Kidney (tissue), 14 donors: ENCODE measurements around the gene HELQ. TPM values are rescaled to one million over a fixed set of nuclear protein-coding genes. Genes with fewer than 3 reads are reported as not detected.

ENCODE experiments used
- DNase-seq, 5 donors: peaks; one replicate each; pipeline ENCODE4 v3.0.0-alpha.2; 2013 to 2020
- FAIRE-seq: peaks from 2 replicates; lab custom pipeline; 2012; peaks lifted over from hg19 to GRCh38; lab: Jason Lieb, UNC
- H3K27ac ChIP-seq, 2 donors: one replicate each; pipeline ENCODE4 v1.7.0; 2013; ENCODE audit warnings: low read depth in 2 of 2, low read length in 2 of 2, inconsistent platforms in 1 of 2
- H3K27me3 ChIP-seq: one replicate; pipeline ENCODE4 v1.7.1; 2013; ENCODE audit warnings: low read length, inconsistent platforms; ENCODE audit not compliant: control insufficient read depth, insufficient read depth
- H3K36me3 ChIP-seq, 3 donors: one replicate each; pipeline versions ENCODE4 v1.7.0 to v1.7.1; 2013; ENCODE audit warnings: low read length in 3 of 3, control low read depth in 1 of 3, inconsistent platforms in 1 of 3; ENCODE audit not compliant: insufficient read depth in 3 of 3, control insufficient read depth in 2 of 3
- H3K4me1 ChIP-seq, 3 donors: one replicate each; pipeline versions ENCODE4 v1.7.0 to v1.7.1; 2013; ENCODE audit warnings: low read length in 3 of 3, inconsistent platforms in 1 of 3, low read depth in 1 of 3; ENCODE audit not compliant: control insufficient read depth in 2 of 3, insufficient read depth in 2 of 3
- H3K4me3 ChIP-seq, 3 donors: one replicate each; pipeline versions ENCODE4 v1.7.0 to v1.8.1; 2013; ENCODE audit warnings: low read length in 3 of 3, control low read depth in 1 of 3, inconsistent platforms in 1 of 3
- H3K9ac ChIP-seq, 3 donors: one replicate each; pipeline versions ENCODE4 v1.7.0 to v1.7.1; 2013; ENCODE audit warnings: low read length in 3 of 3, control low read depth in 1 of 3, inconsistent platforms in 1 of 3
- H3K9me3 ChIP-seq, 3 donors: one replicate each; pipeline versions ENCODE4 v1.7.0 to v1.7.1; 2013; ENCODE audit warnings: low read length in 3 of 3, control low read depth in 1 of 3, inconsistent platforms in 1 of 3; ENCODE audit not compliant: control insufficient read depth in 2 of 3, insufficient read depth in 1 of 3
- CTCF ChIP-seq: IDR thresholded peaks from 3 replicates; pipeline ENCODE4 v1.5.1; 2012; ENCODE audit warnings: mild to moderate bottlenecking, moderate library complexity, borderline replicate concordance; ENCODE audit not compliant: insufficient read depth; ENCODE audit errors: extremely low read depth
- intact Hi-C: fragments of 100-400 bp; cut with DNase I; formaldehyde crosslinking; loops from one replicate; pipeline ENCODE4 v1.11.1; 2022
- polyA plus RNA-seq: library from polyadenylated mRNA; stranded (reverse); fragments of 350-450 nt; fragmentation: Illumina TruSeq; extraction: RNeasy Lipid Tissue Mini Kit (QIAGEN cat#74804); gene quantifications from one replicate; pipeline ENCODE4 v1.2.3, GENCODE V29; 2014; ENCODE audit warnings: low read depth, low replicate concordance; ENCODE audit not compliant: insufficient read depth
- total RNA-seq: library from RNA; stranded (reverse); fragmentation: NEBNext Ultra II Directional; extraction: Animal tissue kit (Norgen Biotek cat#: 25700); gene quantifications from one replicate; pipeline ENCODE4 v1.2.1, GENCODE V29; 2021
- donor health status: control.
- donor health status: control.
- donor health status: control.
- donor health status: control.
- donor health status: control.
- donor health status: DM: yes; HTN: yes; CAD: no.
- donor health status: Normal renal cell carcinoma (clear cell type).

The HELQ gene
- total and polyA plus RNA-seq, 2 donors from 2014 or later: 14.3 to 20.9 TPM

GRCh38 chr4:83418211-83418610 is 37.4 kb downstream of the HELQ start:
- H3K9me3 ChIP-seq: no peaks in the 10 kb centered on the region
- no peak overlapping the region for H3K9ac ChIP-seq
- no peaks in the 10 kb centered on the region for H3K27me3 ChIP-seq
- DNase-seq: no peak
- no peaks in the 10 kb centered on the region for H3K4me1 ChIP-seq
- H3K4me3 ChIP-seq: no peak overlapping the region
- no peak overlapping the region for H3K27ac ChIP-seq
- no peak for FAIRE-seq
- no peak for TF ChIP-seq CTCF
- intact Hi-C loops: no loop called here
- H3K36me3 ChIP-seq: peaks cover 4 to 21% (median 12%) of the 10 kb centered on the region in 3 donors

GRCh38 chr4:83417566-83417965 is 38.1 kb downstream of the HELQ start:
- H3K36me3 ChIP-seq: peaks cover 4 to 20% (median 16%) of the 10 kb centered on the region in 3 donors
- FAIRE-seq: no peak
- H3K9ac ChIP-seq: no peak overlapping the region
- DNase-seq: no peak
- no peaks in the 10 kb centered on the region for H3K9me3 ChIP-seq
- intact Hi-C loops: no loop called here
- no peak for TF ChIP-seq CTCF
- no peaks in the 10 kb centered on the region for H3K27me3 ChIP-seq
- no peak overlapping the region for H3K4me3 ChIP-seq
- H3K27ac ChIP-seq: no peak overlapping the region
- no peaks in the 10 kb centered on the region for H3K4me1 ChIP-seq

GRCh38 chr4:83413676-83414075 is 41.9 kb downstream of the HELQ start:
- peaks cover 2 to 11% (median 8%) of the 10 kb centered on the region in 3 donors for H3K36me3 ChIP-seq
- FAIRE-seq: no peak

More at GRCh38 chr4:83413676-83414075, 41.9 kb downstream of the HELQ start:
- DNase-seq: no peak
- intact Hi-C loops: no loop called here
- Histone ChIP-seq H3K9me3 (no peaks in the 10 kb centered on the region), H3K9ac (no peak overlapping the region), H3K4me1 (no peaks in the 10 kb centered on the region), H3K27ac (no peak overlapping the region), H3K4me3 (no peak overlapping the region), H3K27me3 (no peaks in the 10 kb centered on the region)
- TF ChIP-seq CTCF: no peak
